ENCODE data around the gene FAM151A.
"Not testable (repeated sequence)": the region's sequence is repeated elsewhere in the genome, so short reads cannot be mapped to it uniquely, and the experiment has no call there.

The FAM151A gene

GRCh38 chr1:54636461-54637446 is 13.4 kb upstream of the FAM151A start:
- not testable (repeated sequence) for DNase-seq

GRCh38 chr1:54635804-54636203 is 12.5 kb upstream of the FAM151A start:
- DNase-seq, result not testable (repeated sequence)

DNA sequence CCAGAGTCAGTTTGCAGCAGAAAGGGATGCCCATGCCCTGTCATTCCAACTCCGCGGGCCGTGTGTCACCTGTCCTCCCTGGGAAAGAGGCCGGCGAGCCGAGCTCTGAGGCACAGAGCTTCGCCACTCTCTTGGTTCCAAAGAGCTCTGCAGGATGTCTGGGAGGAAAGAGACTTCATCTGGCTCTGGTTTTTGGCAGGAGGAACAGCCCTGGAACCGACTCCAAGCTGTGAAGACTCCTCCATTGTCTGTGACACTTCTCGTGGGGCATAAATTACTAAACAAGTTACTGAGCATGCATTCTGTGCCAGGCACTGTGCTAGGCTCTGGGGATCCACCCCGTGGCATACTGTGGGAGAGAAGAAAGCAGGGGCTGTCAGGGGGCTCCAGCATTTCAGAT is 3.9 kb upstream of the FAM151A start:
- DNase-seq, result no peak

DNA sequence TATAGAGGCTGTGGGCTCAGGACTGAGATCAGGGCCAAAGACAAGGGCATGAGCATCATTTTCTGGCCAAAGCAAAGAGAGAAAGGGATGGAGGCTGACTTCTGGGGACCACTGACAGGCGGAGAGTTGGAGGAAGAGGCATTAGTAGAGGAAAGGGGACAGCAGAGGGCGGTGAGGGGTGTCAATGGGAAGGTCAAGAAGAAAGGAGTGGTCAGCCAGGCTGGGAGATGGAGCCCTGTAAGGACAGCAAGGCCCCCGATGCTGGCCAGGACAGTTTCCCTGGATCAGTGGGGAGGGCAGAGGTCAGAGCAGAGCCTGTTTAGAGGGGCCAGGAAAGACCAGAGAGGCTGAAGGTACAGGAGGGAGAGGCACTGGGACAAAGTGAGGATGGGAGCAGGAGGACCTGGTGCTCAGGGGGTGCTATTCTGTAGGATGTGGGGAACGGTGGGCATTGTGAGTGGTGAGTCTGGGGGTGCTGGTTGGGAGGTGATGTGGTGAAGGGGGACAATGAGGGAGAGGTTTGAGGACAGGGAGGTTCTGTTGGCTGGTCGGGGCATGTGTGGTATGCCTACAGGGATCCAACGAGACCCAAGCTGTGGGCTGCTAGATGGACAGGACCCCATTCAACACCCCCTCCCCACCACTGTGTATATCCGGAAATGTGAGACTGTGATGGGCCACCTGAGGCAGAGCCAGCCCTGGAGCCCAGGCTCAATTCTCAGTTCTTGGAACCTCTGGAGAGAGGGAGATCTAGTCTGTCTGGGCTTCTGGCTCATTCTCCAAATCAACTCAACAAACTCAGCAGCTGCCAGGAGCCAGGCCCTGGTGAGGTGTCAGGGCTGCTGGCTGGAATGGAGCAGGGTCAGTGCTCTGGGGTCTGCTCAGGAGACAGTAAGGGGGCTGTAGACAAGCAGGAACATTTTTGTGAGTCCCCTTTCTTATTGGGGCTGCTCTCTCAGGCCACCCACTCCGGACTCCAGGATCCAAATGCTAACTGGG is 1.4 kb upstream of the FAM151A start:
- no peak for DNase-seq

DNA sequence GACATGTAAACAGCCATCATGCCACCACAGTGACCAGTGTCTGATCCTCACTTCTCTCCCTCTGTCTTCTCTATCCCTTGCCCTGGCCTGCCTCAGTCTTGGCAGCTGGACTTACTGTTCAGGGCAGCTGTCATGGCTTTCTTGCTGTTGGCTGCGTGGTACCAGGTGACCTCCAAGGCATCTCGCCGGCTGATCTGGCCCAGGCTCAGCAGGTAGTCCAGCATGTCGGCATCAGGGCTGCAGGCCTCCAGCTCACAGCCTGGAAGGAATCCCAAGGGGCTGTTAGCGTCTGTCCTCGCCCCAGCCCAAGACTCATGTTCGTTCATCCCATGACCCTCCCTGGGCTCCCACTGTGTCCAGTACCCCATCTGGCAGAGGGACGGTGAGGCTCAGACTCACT is 3.6 kb downstream of the FAM151A start:
- no peak for DNase-seq

DNA sequence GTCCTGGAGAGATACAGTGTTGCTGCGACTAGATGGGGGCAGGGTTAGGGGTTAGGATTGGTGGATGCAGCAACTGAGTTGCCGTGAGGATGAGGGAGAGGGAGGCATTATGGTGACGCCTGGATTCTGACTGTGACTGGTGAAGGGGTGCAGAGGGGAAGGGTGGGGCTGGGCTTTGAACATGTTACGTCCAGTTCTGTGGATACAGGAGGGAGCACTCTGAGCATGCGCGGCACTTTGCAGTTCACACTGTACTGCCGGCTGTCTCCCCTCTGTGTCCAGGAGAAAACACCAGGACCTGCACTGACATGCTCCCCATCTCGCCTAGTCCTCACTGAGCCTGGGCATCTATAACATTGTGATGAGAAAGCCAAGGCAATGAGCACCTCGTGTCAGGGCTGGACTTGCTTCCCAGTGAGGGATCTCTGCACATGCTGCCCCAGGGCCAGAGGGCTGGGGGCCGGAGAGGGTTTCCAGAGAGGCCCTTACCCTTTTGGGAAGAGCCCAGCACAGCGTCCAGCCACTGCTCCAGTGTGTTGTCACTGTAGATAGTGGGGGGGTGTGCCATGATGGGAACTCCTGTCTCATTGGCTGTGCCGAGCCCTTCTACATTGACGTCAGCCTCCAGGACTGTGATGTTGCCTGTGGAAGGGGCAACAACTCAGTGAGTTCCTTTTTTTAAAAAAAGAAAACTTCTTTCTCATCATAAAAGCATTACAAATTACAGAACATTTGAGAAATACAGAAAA is 7.6 kb downstream of the FAM151A start:
- DNase-seq, result no peak

- DNase-seq, result no peak
Measured at GRCh38 chr1:54614563-54614962, 8.8 kb downstream of the FAM151A start.

DNA sequence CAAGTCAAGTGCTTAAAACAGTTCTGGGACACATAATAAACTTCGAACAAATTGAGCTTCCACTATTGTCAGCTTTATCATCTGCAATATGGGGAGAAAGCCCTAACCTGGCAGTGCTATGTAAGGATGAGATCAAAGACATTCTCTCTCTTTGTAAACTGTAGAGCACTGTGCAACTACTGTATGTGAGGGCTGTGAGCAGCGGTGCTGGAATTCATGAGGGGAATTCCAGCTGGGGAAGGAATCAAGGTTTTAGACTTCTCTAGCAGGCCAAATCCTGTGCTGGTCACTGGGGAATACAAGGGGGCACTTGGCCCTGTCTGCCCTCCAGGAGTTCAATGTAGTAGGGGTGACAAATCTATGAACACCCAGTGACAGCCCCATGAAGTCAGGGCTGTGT is 9.3 kb downstream of the FAM151A start:
- no peak for DNase-seq

- no peak for DNase-seq
Measured at GRCh38 chr1:54611621-54612020, 11.7 kb downstream of the FAM151A start.

GRCh38 chr1:54610601-54611580 is 12.4 kb downstream of the FAM151A start:
- DNase-seq, result no peak

DNA sequence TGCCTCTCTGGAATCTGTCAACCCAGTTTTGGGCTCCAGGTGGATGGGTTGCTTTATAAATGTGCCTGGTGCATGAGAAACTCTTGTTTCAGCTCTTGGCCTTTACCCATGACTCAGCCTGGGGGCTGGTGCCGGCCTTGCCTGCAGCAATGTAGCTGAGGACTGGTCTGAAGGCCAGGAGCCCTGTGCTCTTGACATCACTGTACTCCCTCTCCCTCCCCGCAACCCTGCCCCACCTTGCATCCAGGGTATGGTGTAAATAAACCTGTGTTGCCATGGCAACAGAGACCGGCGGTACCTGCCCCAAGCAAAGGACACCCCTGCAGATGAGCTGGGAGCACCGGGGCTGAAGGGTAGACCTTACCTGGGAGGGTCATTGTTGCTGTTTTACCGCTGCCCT is 13.3 kb downstream of the FAM151A start:
- DNase-seq, result no peak

- DNase-seq, result no peak
Measured at GRCh38 chr1:54609301-54609921, 13.9 kb downstream of the FAM151A start.

GRCh38 chr1:54608566-54609230 is 14.6 kb downstream of the FAM151A start:
- DNase-seq, result no peak

- no peak for DNase-seq
Measured at GRCh38 chr1:54607821-54608565, 15.3 kb downstream of the FAM151A start.

DNA sequence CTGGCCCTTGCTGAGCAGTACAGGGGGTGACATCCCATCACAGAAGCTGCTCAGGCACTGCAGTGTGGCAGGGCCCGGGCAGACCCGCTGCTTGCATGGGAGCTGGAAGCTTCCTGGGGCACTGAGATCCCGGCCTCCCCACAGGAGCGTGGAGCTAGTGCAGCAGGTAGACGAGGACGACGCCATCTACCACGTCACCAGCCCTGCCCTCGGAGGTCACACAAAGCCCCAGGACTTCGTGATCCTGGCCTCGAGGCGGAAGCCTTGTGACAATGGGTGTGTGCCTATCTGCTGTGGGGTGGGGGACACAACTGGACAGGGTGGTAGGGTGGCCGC is 16.4 kb downstream of the FAM151A start:
- no peak for DNase-seq

- no peak for DNase-seq
Measured at GRCh38 chr1:54606096-54606989, 17.0 kb downstream of the FAM151A start.

DNA sequence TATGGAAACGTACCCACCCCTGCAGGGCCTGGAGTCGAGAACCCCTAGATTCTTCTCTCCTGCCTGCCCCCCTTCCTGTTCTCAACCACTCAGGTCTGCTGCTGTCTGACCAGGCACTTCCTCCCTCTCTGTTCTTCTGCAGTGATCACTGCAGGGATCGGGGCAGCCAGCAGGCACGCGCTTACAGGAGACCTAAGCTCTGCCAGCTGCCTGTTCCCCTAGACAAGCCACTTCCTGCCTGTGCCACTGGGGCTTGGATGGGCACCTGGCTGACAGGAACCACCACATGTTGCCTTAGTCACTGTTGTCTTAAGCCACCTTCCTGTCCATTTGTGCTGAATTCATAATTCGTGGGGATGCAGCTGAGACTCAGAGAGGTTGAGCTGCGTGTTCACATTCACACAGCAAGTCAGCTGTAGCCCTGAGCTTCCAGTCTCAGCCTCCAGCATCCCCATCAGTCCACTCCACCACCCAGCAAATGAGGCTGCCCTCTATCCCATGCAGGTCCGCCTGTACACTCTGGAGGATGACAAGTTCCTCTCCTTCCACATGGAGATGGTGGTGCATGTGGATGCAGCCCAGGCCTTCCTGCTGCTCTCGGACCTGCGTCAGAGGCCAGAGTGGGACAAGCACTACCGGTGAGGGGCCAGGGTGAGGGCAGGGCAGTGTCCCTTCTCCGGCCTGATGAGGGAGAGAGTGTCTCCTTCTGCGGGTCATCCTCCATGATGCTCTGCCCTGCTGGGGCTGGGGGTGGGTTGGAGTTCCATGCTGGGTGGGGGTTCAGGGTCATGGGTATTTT is 18.6 kb downstream of the FAM151A start:
- DNase-seq, result peak; percentile 81

GRCh38 chr1:54604051-54604450 is 19.3 kb downstream of the FAM151A start:
- no peak for DNase-seq

Measured in hematopoietic multipotent progenitor cell treated with erythropoietin and hydrocortisone succinate and interleukin-3 and kit ligand, for 4 days (in vitro differentiated cells).